AG04449 (cell line): ENCODE measurements around the gene DCBLD1.

Experiments
- CTCF ChIA-PET: fragments of 350-600 bp; formaldehyde crosslinking; extraction: SDS; loops from one replicate; lab custom pipeline; 2021; ENCODE audit warnings: antibody characterized with exemption; lab: Yijun Ruan, JAX
- POLR2A ChIA-PET: fragments of 400-600, 350-600 bp; formaldehyde crosslinking; extraction: SDS; loops from one replicate; lab custom pipeline; 2020; ENCODE audit warnings: antibody characterized with exemption, inconsistent platforms; lab: Yijun Ruan, JAX
- DNase-seq: peaks from one replicate; pipeline ENCODE4 v3.0.0-alpha.2; 2010; ENCODE audit warnings: low read depth, low spot score
- H3K4me3 ChIP-seq: 2 replicates; pipeline ENCODE4 v1.5.1; 2011; ENCODE audit warnings: low read depth, mild to moderate bottlenecking, control low read depth, low read length
- TF ChIP-seq, protein P1 (sequence below): IDR thresholded peaks from one replicate; pipeline ENCODE4 v1.5.1; 2011; ENCODE audit warnings: mild to moderate bottlenecking, moderate library complexity, low read length, control low read depth, inconsistent platforms; ENCODE audit not compliant: insufficient read depth; ENCODE audit errors: missing control alignments

Gene DCBLD1

DNA sequence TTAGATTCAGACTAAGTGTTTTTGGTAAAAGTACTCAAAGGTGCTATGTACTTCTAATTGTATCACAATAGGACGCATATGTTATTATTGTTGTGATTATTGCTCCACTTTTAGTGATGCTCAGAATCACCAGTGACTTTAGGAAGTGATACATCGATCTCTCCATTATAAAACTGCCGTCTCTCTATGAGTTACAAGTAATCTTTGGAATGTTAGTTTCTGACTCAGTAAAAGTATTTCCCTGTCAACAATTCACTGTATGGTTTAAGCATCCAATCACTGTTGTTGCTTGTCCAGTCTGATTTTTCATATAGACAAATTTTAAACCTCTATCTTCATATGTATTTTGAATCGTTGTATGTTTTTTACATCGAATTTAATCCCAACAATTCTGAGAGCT lies 9.4 kb downstream of the DCBLD1 start:
- DNase-seq: no peak
- no peak overlapping the region for H3K4me3 ChIP-seq
- TF ChIP-seq, protein P1, sequence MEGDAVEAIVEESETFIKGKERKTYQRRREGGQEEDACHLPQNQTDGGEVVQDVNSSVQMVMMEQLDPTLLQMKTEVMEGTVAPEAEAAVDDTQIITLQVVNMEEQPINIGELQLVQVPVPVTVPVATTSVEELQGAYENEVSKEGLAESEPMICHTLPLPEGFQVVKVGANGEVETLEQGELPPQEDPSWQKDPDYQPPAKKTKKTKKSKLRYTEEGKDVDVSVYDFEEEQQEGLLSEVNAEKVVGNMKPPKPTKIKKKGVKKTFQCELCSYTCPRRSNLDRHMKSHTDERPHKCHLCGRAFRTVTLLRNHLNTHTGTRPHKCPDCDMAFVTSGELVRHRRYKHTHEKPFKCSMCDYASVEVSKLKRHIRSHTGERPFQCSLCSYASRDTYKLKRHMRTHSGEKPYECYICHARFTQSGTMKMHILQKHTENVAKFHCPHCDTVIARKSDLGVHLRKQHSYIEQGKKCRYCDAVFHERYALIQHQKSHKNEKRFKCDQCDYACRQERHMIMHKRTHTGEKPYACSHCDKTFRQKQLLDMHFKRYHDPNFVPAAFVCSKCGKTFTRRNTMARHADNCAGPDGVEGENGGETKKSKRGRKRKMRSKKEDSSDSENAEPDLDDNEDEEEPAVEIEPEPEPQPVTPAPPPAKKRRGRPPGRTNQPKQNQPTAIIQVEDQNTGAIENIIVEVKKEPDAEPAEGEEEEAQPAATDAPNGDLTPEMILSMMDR: no peak
- CTCF ChIA-PET: interaction anchor here (1.3 to 2.6 kb wide), 3 partner anchors 42 to 113 kb away, joined by 4 to 8 read pairs (median 6); no protein-coding TSS in a partner anchor
- POLR2A ChIA-PET: no interaction called here

GRCh38 chr6:117493470-117493869 lies 11.0 kb downstream of the DCBLD1 start:
- CTCF ChIA-PET: interaction anchor here (0.7 to 2.0 kb wide), 3 partner anchors 10 to 44 kb away, joined by 3 to 6 read pairs (median 4); no protein-coding TSS in a partner anchor
- no peak for DNase-seq
- no peak overlapping the region for H3K4me3 ChIP-seq
- POLR2A ChIA-PET: interaction anchor here (1.3 kb wide), 1 partner anchor 10 kb away, joined by 6 read pairs; the partner anchor contains the start of gene DCBLD1
- TF ChIP-seq, protein P1: no peak

GRCh38 chr6:117494283-117494682 lies 11.8 kb downstream of the DCBLD1 start:
- ChIA-PET POLR2A (no interaction called here), CTCF (interaction anchor here (1.7 to 2.0 kb wide), 3 partner anchors 8 to 45 kb away, joined by 4 to 6 read pairs (median 4); no protein-coding TSS in a partner anchor)
- DNase-seq: no peak
- TF ChIP-seq, protein P1: no peak
- H3K4me3 ChIP-seq: no peak overlapping the region

GRCh38 chr6:117494694-117495318 lies 12.3 kb downstream of the DCBLD1 start:
- H3K4me3 ChIP-seq: no peak overlapping the region
- TF ChIP-seq, protein P1: no peak
- POLR2A ChIA-PET: no interaction called here
- no peak for DNase-seq
- CTCF ChIA-PET: interaction anchor here (0.6 to 2.0 kb wide), 4 partner anchors 9 to 45 kb away, joined by 3 to 6 read pairs (median 4); no protein-coding TSS in a partner anchor

DNA sequence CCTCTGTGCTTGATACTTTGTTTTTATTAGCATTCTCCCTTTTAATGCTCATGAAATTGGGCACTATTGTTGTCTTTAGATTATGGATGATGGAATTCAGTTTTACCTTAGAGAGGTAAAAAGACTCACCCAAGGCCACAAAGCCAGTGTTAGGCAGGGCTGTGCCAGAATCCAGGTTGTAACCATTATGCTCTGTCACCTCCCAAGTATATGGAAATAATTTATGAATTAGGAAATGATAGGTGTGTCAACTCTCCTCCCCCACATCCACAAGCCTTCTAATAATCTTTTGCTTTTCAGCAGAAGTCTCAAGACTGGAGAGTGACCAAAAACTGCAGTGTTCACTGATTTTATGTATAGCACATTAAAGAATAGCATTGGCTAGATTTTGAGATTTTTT lies 13.0 kb downstream of the DCBLD1 start:
- no peak overlapping the region for H3K4me3 ChIP-seq
- CTCF ChIA-PET: interaction anchor here (0.6 to 1.7 kb wide), 3 partner anchors 9 to 56 kb away, joined by 3 to 4 read pairs (median 3); no protein-coding TSS in a partner anchor
- TF ChIP-seq, protein P1: no peak
- DNase-seq: no peak
- POLR2A ChIA-PET: no interaction called here

DNA sequence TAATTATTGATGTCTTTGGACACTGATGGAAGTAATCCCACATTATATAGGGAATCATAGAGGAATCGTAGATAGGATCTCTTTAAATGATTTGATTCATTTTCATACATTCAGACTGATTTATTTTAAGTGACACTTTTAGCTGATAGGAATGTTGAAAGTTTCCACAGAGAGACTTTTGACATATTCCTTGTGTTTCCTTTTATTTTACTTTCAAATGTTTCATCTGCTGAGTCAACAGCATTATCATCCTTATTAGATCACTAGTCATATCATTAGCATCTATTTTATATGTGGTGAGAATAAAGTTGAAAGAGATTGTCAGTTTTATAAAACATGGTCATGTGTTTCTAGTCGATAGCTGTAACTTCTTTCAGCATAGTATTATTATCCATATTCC lies 13.4 kb downstream of the DCBLD1 start:
- POLR2A ChIA-PET: interaction anchor here (0.7 to 1.2 kb wide), 2 partner anchors 13 to 48 kb away, joined by 3 to 4 read pairs; partner anchors contain the start of gene DCBLD1

More for the DNA sequence above, 13.4 kb downstream of the DCBLD1 start:
- CTCF ChIA-PET: interaction anchor here (0.9 to 1.4 kb wide), 4 partner anchors 10 to 56 kb away, joined by 3 read pairs; no protein-coding TSS in a partner anchor
- no peak overlapping the region for H3K4me3 ChIP-seq
- TF ChIP-seq, protein P1: no peak
- DNase-seq: no peak
